A549 (cell line): ENCODE results near the gene CEMP1.
"Not testable (repeated sequence)": the region's sequence is repeated elsewhere in the genome, so short reads cannot be mapped to it uniquely, and the experiment has no call there.

Experiments
- EP300 ChIP-seq, 2 experiments: fragments of >200 bp; sonication (Bioruptor Twin); formaldehyde crosslinking; IDR thresholded peaks; 2 replicates in 1 of 2; 3 replicates in 1 of 2; pipeline ENCODE4 v1.6.1; 2016 to 2017
- MAZ ChIP-seq: fragments of 150-350 bp; IDR thresholded peaks from 2 replicates; pipeline ENCODE4 v1.6.1; 2014; ENCODE audit warnings: antibody characterized with exemption, low read depth, low read length, borderline replicate concordance
- TF ChIP-seq, protein P1 (sequence below): fragments of >200 bp; sonication (Bioruptor Twin); formaldehyde crosslinking; IDR thresholded peaks from 3 replicates; pipeline ENCODE4 v1.5.1; 2016
- TF ChIP-seq, protein P2 (sequence below): fragments of 200-600 bp; sonication (generic); IDR thresholded peaks from 2 replicates; pipeline ENCODE4 v1.6.1; 2016; ENCODE audit warnings: antibody characterized with exemption, mild to moderate bottlenecking, moderate library complexity

DNA sequence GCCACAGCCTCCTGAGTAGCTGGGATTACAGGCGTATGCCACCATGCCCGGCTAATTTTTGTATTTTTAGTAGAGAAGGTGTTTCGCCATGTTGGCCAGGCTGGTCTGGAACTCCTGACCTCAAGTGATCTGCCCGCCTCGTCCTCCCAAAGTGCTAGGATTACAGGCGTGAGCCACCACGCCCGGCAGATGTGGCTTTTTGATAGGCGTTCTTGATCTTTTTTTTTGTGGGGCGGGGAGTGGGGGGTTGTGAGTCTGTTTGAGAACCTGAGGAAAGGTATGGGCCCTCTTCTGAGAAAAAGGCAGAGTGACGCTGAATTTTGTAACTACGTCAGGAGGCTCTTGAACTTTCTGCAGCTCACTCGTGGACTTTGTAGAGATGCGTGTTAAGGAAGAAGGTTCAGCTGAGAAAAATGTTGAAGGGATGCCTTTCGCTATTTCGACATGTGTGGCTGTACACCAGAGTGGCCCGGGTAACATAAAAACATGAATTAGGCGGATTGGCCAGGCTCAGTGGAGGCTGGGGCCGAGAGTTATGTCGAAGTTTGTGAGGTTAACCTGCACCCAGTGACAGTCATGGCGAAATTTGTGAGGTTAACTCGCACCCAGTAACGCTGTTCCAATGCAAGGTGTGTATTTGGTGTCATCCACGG, 8.1 kb upstream of the CEMP1 start:
- TF ChIP-seq, protein P1, sequence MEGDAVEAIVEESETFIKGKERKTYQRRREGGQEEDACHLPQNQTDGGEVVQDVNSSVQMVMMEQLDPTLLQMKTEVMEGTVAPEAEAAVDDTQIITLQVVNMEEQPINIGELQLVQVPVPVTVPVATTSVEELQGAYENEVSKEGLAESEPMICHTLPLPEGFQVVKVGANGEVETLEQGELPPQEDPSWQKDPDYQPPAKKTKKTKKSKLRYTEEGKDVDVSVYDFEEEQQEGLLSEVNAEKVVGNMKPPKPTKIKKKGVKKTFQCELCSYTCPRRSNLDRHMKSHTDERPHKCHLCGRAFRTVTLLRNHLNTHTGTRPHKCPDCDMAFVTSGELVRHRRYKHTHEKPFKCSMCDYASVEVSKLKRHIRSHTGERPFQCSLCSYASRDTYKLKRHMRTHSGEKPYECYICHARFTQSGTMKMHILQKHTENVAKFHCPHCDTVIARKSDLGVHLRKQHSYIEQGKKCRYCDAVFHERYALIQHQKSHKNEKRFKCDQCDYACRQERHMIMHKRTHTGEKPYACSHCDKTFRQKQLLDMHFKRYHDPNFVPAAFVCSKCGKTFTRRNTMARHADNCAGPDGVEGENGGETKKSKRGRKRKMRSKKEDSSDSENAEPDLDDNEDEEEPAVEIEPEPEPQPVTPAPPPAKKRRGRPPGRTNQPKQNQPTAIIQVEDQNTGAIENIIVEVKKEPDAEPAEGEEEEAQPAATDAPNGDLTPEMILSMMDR: not testable (repeated sequence)
- TF ChIP-seq, protein P2, sequence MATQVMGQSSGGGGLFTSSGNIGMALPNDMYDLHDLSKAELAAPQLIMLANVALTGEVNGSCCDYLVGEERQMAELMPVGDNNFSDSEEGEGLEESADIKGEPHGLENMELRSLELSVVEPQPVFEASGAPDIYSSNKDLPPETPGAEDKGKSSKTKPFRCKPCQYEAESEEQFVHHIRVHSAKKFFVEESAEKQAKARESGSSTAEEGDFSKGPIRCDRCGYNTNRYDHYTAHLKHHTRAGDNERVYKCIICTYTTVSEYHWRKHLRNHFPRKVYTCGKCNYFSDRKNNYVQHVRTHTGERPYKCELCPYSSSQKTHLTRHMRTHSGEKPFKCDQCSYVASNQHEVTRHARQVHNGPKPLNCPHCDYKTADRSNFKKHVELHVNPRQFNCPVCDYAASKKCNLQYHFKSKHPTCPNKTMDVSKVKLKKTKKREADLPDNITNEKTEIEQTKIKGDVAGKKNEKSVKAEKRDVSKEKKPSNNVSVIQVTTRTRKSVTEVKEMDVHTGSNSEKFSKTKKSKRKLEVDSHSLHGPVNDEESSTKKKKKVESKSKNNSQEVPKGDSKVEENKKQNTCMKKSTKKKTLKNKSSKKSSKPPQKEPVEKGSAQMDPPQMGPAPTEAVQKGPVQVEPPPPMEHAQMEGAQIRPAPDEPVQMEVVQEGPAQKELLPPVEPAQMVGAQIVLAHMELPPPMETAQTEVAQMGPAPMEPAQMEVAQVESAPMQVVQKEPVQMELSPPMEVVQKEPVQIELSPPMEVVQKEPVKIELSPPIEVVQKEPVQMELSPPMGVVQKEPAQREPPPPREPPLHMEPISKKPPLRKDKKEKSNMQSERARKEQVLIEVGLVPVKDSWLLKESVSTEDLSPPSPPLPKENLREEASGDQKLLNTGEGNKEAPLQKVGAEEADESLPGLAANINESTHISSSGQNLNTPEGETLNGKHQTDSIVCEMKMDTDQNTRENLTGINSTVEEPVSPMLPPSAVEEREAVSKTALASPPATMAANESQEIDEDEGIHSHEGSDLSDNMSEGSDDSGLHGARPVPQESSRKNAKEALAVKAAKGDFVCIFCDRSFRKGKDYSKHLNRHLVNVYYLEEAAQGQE: not testable (repeated sequence)
- not testable (repeated sequence) for TF ChIP-seq MAZ; EP300 (IDR thresholded peaks at IDR 0.05)
